Activated CD4-positive, alpha-beta T cell treated with anti-CD3 and anti-CD28 coated beads, Interleukin-2, amount 50 U/mL, for 16 hours (primary cell): ENCODE measurements around the gene SGCD.

Experiments used
- DNase-seq: peaks from one replicate; pipeline ENCODE4 v3.0.0-alpha.2; 2020

The SGCD gene

GRCh38 chr5:156326718-156327259 lies at the start of gene SGCD:
Gene SGCD, plus strand, starts transcription at chr5:156327164.
- DNase-seq: no peak

- DNase-seq: no peak
Measured at GRCh38 chr5:156277290-156277689, 49.7 kb upstream of the SGCD start.

GRCh38 chr5:156295431-156295830 lies 31.5 kb upstream of the SGCD start:
- no peak for DNase-seq

GRCh38 chr5:156310115-156310514 lies 16.8 kb upstream of the SGCD start:
- no peak for DNase-seq

GRCh38 chr5:156312897-156313694 lies 13.9 kb upstream of the SGCD start:
- no peak for DNase-seq

GRCh38 chr5:156314416-156314815 lies 12.5 kb upstream of the SGCD start:
- no peak for DNase-seq

- no peak for DNase-seq
Measured at GRCh38 chr5:156322666-156323065, 4.3 kb upstream of the SGCD start.

GRCh38 chr5:156327296-156327695 lies 332 bp downstream of the SGCD start:
- DNase-seq: no peak

GRCh38 chr5:156328161-156328560 lies 1.2 kb downstream of the SGCD start:
- no peak for DNase-seq

GRCh38 chr5:156328766-156329165 lies 1.8 kb downstream of the SGCD start:
- no peak for DNase-seq

GRCh38 chr5:156329171-156329611 lies 2.2 kb downstream of the SGCD start:
- DNase-seq: no peak

GRCh38 chr5:156330141-156330870 lies 3.3 kb downstream of the SGCD start:
- no peak for DNase-seq

- DNase-seq: no peak
Measured at GRCh38 chr5:156331181-156331580, 4.2 kb downstream of the SGCD start.

- DNase-seq: no peak
Measured at GRCh38 chr5:156331845-156332244, 4.9 kb downstream of the SGCD start.

GRCh38 chr5:156332245-156332644 lies 5.3 kb downstream of the SGCD start:
- no peak for DNase-seq

- DNase-seq: no peak
Measured at GRCh38 chr5:156339139-156339841, 12.3 kb downstream of the SGCD start.

GRCh38 chr5:156340893-156341292 lies 13.9 kb downstream of the SGCD start:
- DNase-seq: no peak

- no peak for DNase-seq
Measured at GRCh38 chr5:156350256-156350655, 23.3 kb downstream of the SGCD start.

- no peak for DNase-seq
Measured at GRCh38 chr5:156351423-156351822, 24.5 kb downstream of the SGCD start.

GRCh38 chr5:156354571-156354970 lies 27.6 kb downstream of the SGCD start:
- DNase-seq: no peak

- DNase-seq: no peak
Measured at GRCh38 chr5:156356238-156356637, 29.3 kb downstream of the SGCD start.

- no peak for DNase-seq
Measured at GRCh38 chr5:156359476-156359875, 32.5 kb downstream of the SGCD start.

- DNase-seq: no peak
Measured at GRCh38 chr5:156361436-156362109, 34.6 kb downstream of the SGCD start.
